Measurements from ENCODE around the gene CCDC92.

Gene CCDC92

GRCh38 chr12:123989168-123989567, 16.5 kb upstream of the CCDC92 start:
- Histone ChIP-seq H3K9ac (ENCODE audit: low read depth, low read length) (no peak overlapping the region), H3K4me1 (ENCODE audit: control insufficient read depth, insufficient read depth, low read length) (peaks cover 6% of the 10 kb centered on the region), H3K36me3 (ENCODE audit: insufficient read depth, low read length) (peaks cover 25% of the 10 kb centered on the region), H3K4me2 (ENCODE audit: low read length) (no peak overlapping the region), H3K4me3 (ENCODE audit: low read length) (no peak overlapping the region), H3K27me3 (ENCODE audit: control insufficient read depth, insufficient read depth, low read length) (no peaks in the 10 kb centered on the region), H3K9me3 (replicated peaks; ENCODE audit: low read length) (no peaks in the 10 kb centered on the region)

DNA sequence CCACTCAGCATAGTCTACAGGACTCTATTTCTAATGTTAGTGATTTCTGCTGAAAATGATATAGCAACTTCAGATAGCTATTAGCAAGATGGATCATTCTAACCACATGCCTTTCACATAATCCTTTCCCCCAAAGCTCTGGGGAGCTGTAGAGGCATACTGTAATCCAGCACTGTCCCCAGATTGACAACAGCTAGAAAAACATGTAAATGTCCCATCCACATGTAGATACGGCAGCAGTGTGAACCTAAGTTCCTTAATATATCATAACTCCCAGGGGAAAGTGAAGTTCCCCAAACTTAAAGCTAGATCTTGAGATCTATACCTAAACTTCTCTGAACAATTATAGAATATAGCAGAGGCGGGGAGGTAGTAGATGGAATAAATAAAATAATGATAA, 14.4 kb upstream of the CCDC92 start:
- Histone ChIP-seq H3K9me3 (replicated peaks; ENCODE audit: low read length) (no peaks in the 10 kb centered on the region), H3K9ac (ENCODE audit: low read depth, low read length) (no peak overlapping the region), H3K27me3 (ENCODE audit: control insufficient read depth, insufficient read depth, low read length) (no peaks in the 10 kb centered on the region), H3K36me3 (ENCODE audit: insufficient read depth, low read length) (peaks cover 13% of the 10 kb centered on the region), H3K4me3 (ENCODE audit: low read length) (no peak overlapping the region), H3K4me2 (ENCODE audit: low read length) (no peak overlapping the region), H3K4me1 (ENCODE audit: control insufficient read depth, insufficient read depth, low read length) (peaks cover 6% of the 10 kb centered on the region)

GRCh38 chr12:123986374-123986965, 13.8 kb upstream of the CCDC92 start:
- H3K27me3 ChIP-seq (ENCODE audit: control insufficient read depth, insufficient read depth, low read length): no peaks in the 10 kb centered on the region
- H3K9ac ChIP-seq (ENCODE audit: low read depth, low read length): no peak overlapping the region
- H3K36me3 ChIP-seq (ENCODE audit: insufficient read depth, low read length): peaks cover 13% of the 10 kb centered on the region
- H3K9me3 ChIP-seq (replicated peaks; ENCODE audit: low read length): no peaks in the 10 kb centered on the region
- H3K4me3 ChIP-seq (ENCODE audit: low read length): no peak overlapping the region
- peaks cover 6% of the 10 kb centered on the region for H3K4me1 ChIP-seq (ENCODE audit: control insufficient read depth, insufficient read depth, low read length)
- H3K4me2 ChIP-seq (ENCODE audit: low read length): no peak overlapping the region

GRCh38 chr12:123984903-123985302, 12.3 kb upstream of the CCDC92 start:
- Histone ChIP-seq H3K36me3 (ENCODE audit: insufficient read depth, low read length) (peaks cover 6% of the 10 kb centered on the region), H3K4me2 (ENCODE audit: low read length) (no peak overlapping the region), H3K9me3 (replicated peaks; ENCODE audit: low read length) (no peaks in the 10 kb centered on the region), H3K27me3 (ENCODE audit: control insufficient read depth, insufficient read depth, low read length) (no peaks in the 10 kb centered on the region), H3K9ac (ENCODE audit: low read depth, low read length) (no peak overlapping the region), H3K4me1 (ENCODE audit: control insufficient read depth, insufficient read depth, low read length) (no peaks in the 10 kb centered on the region), H3K4me3 (ENCODE audit: low read length) (no peak overlapping the region)

GRCh38 chr12:123983822-123984485, 11.3 kb upstream of the CCDC92 start:
- Histone ChIP-seq H3K36me3 (ENCODE audit: insufficient read depth, low read length) (no peaks in the 10 kb centered on the region), H3K9ac (ENCODE audit: low read depth, low read length) (no peak overlapping the region), H3K4me3 (ENCODE audit: low read length) (no peak overlapping the region), H3K27me3 (ENCODE audit: control insufficient read depth, insufficient read depth, low read length) (no peaks in the 10 kb centered on the region), H3K4me1 (ENCODE audit: control insufficient read depth, insufficient read depth, low read length) (no peaks in the 10 kb centered on the region), H3K4me2 (ENCODE audit: low read length) (no peak overlapping the region), H3K9me3 (replicated peaks; ENCODE audit: low read length) (no peaks in the 10 kb centered on the region)

- no peaks in the 10 kb centered on the region for H3K27me3 ChIP-seq (ENCODE audit: control insufficient read depth, insufficient read depth, low read length)
- H3K4me1 ChIP-seq (ENCODE audit: control insufficient read depth, insufficient read depth, low read length): no peaks in the 10 kb centered on the region
- H3K4me2 ChIP-seq (ENCODE audit: low read length): no peak overlapping the region
- H3K36me3 ChIP-seq (ENCODE audit: insufficient read depth, low read length): no peaks in the 10 kb centered on the region
- no peak overlapping the region for H3K9ac ChIP-seq (ENCODE audit: low read depth, low read length)
- no peaks in the 10 kb centered on the region for H3K9me3 ChIP-seq (replicated peaks; ENCODE audit: low read length)
- H3K4me3 ChIP-seq (ENCODE audit: low read length): no peak overlapping the region
Measured at GRCh38 chr12:123982269-123982668, 9.6 kb upstream of the CCDC92 start.

DNA sequence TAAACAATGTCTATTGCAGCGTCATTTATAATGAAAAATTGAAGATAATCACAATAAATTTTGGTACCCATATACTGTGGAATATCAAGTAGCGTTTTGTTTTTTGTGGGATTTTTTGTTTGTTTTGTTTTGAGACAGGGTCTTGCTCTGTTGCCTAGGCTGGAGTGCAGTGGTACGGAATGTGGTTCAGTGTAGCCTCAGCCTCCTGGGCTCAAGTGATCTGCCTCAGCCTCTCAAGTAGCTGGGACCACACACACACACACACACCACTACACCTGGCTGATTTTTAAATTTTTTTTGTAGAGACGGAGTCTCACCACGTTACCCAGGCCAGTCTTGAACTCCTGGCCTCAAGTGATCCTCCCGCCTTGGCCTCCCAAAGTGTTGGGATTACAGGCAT, 6.9 kb upstream of the CCDC92 start:
- H3K9ac ChIP-seq (ENCODE audit: low read depth, low read length): no peak overlapping the region
- no peaks in the 10 kb centered on the region for H3K4me1 ChIP-seq (ENCODE audit: control insufficient read depth, insufficient read depth, low read length)
- no peaks in the 10 kb centered on the region for H3K27me3 ChIP-seq (ENCODE audit: control insufficient read depth, insufficient read depth, low read length)
- peaks cover 5% of the 10 kb centered on the region for H3K36me3 ChIP-seq (ENCODE audit: insufficient read depth, low read length)
- no peak overlapping the region for H3K4me3 ChIP-seq (ENCODE audit: low read length)
- H3K9me3 ChIP-seq (replicated peaks; ENCODE audit: low read length): no peaks in the 10 kb centered on the region
- H3K4me2 ChIP-seq (ENCODE audit: low read length): no peak overlapping the region

DNA sequence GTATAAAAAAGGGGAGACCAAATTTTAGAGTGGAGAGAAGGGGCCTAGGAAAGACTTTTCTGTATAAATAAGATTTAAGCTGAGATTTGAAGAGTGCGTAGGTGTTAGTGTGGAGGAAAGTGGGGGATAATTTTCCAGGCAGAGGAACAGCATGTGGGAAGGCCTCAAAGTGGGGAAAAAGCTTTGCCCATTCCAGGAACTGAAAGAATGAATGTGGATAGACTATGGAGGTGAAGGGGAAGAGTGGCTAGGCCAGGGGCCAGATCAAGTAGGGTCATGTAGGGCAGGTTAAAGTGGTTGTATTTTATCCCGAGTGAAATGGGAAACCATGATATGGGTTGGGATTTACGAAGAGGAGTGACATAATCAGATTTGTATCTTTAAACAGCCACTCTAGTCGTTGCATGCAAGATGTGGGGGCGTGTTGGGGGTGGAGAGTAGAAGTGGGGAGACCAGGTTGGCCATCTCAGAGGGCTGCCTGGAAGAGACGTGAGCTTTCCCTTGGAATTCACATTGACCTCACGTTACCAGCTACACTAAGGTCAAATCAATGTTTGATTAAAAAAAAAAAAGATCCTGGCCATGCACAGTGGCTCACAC, 3.7 kb upstream of the CCDC92 start:
- Histone ChIP-seq H3K4me3 (ENCODE audit: low read length) (no peak overlapping the region), H3K9me3 (replicated peaks; ENCODE audit: low read length) (no peaks in the 10 kb centered on the region), H3K27me3 (ENCODE audit: control insufficient read depth, insufficient read depth, low read length) (no peaks in the 10 kb centered on the region), H3K9ac (ENCODE audit: low read depth, low read length) (no peak overlapping the region), H3K36me3 (ENCODE audit: insufficient read depth, low read length) (peaks cover 5% of the 10 kb centered on the region), H3K4me1 (ENCODE audit: control insufficient read depth, insufficient read depth, low read length) (no peaks in the 10 kb centered on the region), H3K4me2 (ENCODE audit: low read length) (no peak overlapping the region)

- Histone ChIP-seq H3K36me3 (ENCODE audit: insufficient read depth, low read length) (peaks cover 11% of the 10 kb centered on the region), H3K27me3 (ENCODE audit: control insufficient read depth, insufficient read depth, low read length) (no peaks in the 10 kb centered on the region), H3K9ac (ENCODE audit: low read depth, low read length) (peak overlapping the region; percentile 75), H3K4me1 (ENCODE audit: control insufficient read depth, insufficient read depth, low read length) (peaks cover 19% of the 10 kb centered on the region), H3K4me2 (ENCODE audit: low read length) (peak overlapping the region; percentile 91), H3K4me3 (ENCODE audit: low read length) (peak overlapping the region; percentile 76), H3K9me3 (replicated peaks; ENCODE audit: low read length) (no peaks in the 10 kb centered on the region)
Measured at GRCh38 chr12:123973552-123974341, 1.1 kb upstream of the CCDC92 start.

DNA sequence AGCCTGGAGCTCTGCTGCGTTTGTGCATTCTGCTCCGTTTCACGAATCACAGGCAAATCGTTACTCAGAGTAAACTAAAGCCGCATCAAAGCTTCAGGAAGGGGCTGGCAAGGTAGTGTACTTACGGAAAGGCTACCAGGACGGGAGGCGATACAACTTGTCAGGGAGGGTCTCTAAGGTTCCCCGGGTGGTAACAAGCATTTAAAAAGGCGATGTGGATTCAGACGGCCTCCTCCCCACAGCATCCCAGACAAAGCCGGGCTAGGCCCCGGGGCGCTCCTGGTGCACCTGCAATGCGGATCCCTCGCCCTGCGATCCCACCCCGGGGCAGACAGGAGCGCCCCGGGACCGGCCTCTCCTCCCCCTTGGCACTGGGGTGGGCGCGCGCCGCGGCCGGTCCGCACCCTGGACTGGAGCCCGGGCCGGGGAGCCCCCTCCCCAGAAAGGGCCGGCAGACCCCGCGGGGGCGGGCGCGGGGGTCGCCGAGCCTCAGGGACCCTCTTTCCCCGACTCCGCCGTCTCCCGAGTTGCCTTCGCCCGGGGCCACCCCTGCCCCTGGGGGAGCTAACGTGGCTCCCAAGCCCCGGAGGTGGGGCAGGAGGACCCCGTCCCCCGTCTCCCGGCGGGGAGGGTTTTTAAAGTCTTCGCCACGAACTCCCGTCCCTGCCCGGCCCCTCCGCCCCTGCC, 718 bp downstream of the CCDC92 start:
- H3K36me3 ChIP-seq (ENCODE audit: insufficient read depth, low read length): peaks cover 11% of the 10 kb centered on the region
- peak overlapping the region; percentile 86 for H3K9ac ChIP-seq (ENCODE audit: low read depth, low read length)
- no peaks in the 10 kb centered on the region for H3K27me3 ChIP-seq (ENCODE audit: control insufficient read depth, insufficient read depth, low read length)
- H3K4me2 ChIP-seq (ENCODE audit: low read length): peak overlapping the region; percentile 91
- H3K9me3 ChIP-seq (replicated peaks; ENCODE audit: low read length): no peaks in the 10 kb centered on the region
- peaks cover 37% of the 10 kb centered on the region for H3K4me1 ChIP-seq (ENCODE audit: control insufficient read depth, insufficient read depth, low read length)
- peak overlapping the region; percentile 81 for H3K4me3 ChIP-seq (ENCODE audit: low read length)

DNA sequence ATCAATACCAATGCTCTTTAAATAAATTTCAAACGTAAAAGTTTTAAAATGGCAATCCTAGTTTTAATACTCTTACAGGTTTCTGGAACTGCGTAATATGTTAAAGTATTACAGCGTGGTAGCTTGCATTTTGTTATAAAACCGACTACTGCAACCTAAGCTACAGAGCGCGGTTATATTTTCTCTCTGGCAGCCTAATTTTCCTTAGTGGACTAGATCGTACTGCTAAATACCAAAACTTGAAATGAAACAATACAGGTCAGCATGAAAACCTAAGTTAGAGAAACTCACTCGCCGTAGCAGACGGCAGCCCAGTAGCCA, 1.2 kb downstream of the CCDC92 start:
- H3K9me3 ChIP-seq (replicated peaks; ENCODE audit: low read length): no peaks in the 10 kb centered on the region
- no peaks in the 10 kb centered on the region for H3K27me3 ChIP-seq (ENCODE audit: control insufficient read depth, insufficient read depth, low read length)
- H3K4me2 ChIP-seq (ENCODE audit: low read length): peak overlapping the region; percentile 91
- peak overlapping the region; percentile 81 for H3K4me3 ChIP-seq (ENCODE audit: low read length)
- peaks cover 42% of the 10 kb centered on the region for H3K4me1 ChIP-seq (ENCODE audit: control insufficient read depth, insufficient read depth, low read length)
- H3K9ac ChIP-seq (ENCODE audit: low read depth, low read length): peak overlapping the region; percentile 86
- peaks cover 11% of the 10 kb centered on the region for H3K36me3 ChIP-seq (ENCODE audit: insufficient read depth, low read length)

All from skeletal muscle satellite cell (primary cell).